Endothelial cell of umbilical vein (primary cell): ENCODE measurements around the gene NDUFS8. TPM values are rescaled to one million over a fixed set of nuclear protein-coding genes. Genes with fewer than 3 reads are reported as not detected.

Experiments
- BruUV-seq: library from RNA; stranded (reverse); fragments of 400-500 nt; replicated peaks from 2 replicates; lab custom pipeline; 2021; lab: Mats Ljungman, UMichigan
- CTCF ChIA-PET: fragments of 300-600, 350-600 bp; sonication (Branson Sonifier 250); formaldehyde crosslinking; loops from one replicate; lab custom pipeline; 2021; ENCODE audit warnings: antibody characterized with exemption, inconsistent platforms; lab: Charles Lee
- POLR2A ChIA-PET: fragments of 300-600, 350-600 bp; sonication (Branson Sonifier 250); formaldehyde crosslinking; loops from one replicate; lab custom pipeline; 2021; ENCODE audit warnings: antibody characterized with exemption, inconsistent platforms; lab: Charles Lee
- DNase-seq: peaks from one replicate; pipeline ENCODE4 v3.0.0-alpha.2; 2011; ENCODE audit warnings: low read depth, low spot score
- FAIRE-seq: peaks from 2 replicates; lab custom pipeline; 2011; peaks lifted over from hg19 to GRCh38; lab: Jason Lieb, UNC
- H2AFZ ChIP-seq: 2 replicates; pipeline ENCODE4 v1.6.0; 2012; ENCODE audit warnings: low read depth, low read length, control low read depth, inconsistent platforms
- H3K27ac ChIP-seq: 2 replicates; pipeline ENCODE4 v1.5.1; 2011; ENCODE audit warnings: low read depth, mild to moderate bottlenecking, control low read depth, low read length, moderate library complexity; ENCODE audit not compliant: insufficient read depth
- H3K27me3 ChIP-seq, 2 experiments: 2 replicates each; pipeline versions ENCODE4 v1.6.0 to v1.6.1; 2011; ENCODE audit warnings: low read length in 2 of 2, mixed read lengths in 1 of 2; ENCODE audit not compliant: control insufficient read depth in 2 of 2, insufficient read depth in 2 of 2
- H3K36me3 ChIP-seq, 2 experiments: 2 replicates in 1 of 2; 3 replicates in 1 of 2; pipeline ENCODE4 v1.5.1; 2011; ENCODE audit warnings: low read length in 2 of 2, mild to moderate bottlenecking in 1 of 2, moderate library complexity in 1 of 2; ENCODE audit not compliant: control insufficient read depth in 2 of 2, insufficient read depth in 2 of 2; ENCODE audit errors: extremely low read depth in 1 of 2
- H3K4me1 ChIP-seq: 3 replicates; pipeline ENCODE4 v1.5.1; 2011; ENCODE audit warnings: mild to moderate bottlenecking, low read length; ENCODE audit not compliant: control insufficient read depth, insufficient read depth; ENCODE audit errors: extremely low read depth
- H3K4me2 ChIP-seq: 2 replicates; pipeline ENCODE4 v1.6.1; 2011; ENCODE audit warnings: low read length, control low read depth, mixed read lengths; ENCODE audit not compliant: insufficient read depth
- H3K4me3 ChIP-seq, 3 experiments: fragments of 200-600 bp in 1 of 3; sonication (generic), shearing (Covaris generic) in 1 of 3; replicated peaks in 1 of 3; 2 replicates each; pipeline ENCODE4 v1.5.1; 2011 to 2016; ENCODE audit warnings: control low read depth in 3 of 3, low read length in 3 of 3, mild to moderate bottlenecking in 2 of 3, inconsistent platforms in 1 of 3, low read depth in 1 of 3, moderate library complexity in 1 of 3; ENCODE audit not compliant: insufficient read depth in 1 of 3
- H3K79me2 ChIP-seq: 2 replicates; pipeline ENCODE4 v1.6.0; 2012; ENCODE audit warnings: low read length, inconsistent platforms; ENCODE audit not compliant: control insufficient read depth, insufficient read depth
- H3K9ac ChIP-seq: replicated peaks from 2 replicates; pipeline ENCODE3; 2011; ENCODE audit warnings: low read length, control low read depth; ENCODE audit not compliant: insufficient read depth; ENCODE audit errors: extremely low read depth
- H3K9me1 ChIP-seq: replicated peaks from 3 replicates; pipeline ENCODE4 v1.6.0; 2011; ENCODE audit warnings: mild to moderate bottlenecking, low read length; ENCODE audit not compliant: control insufficient read depth, insufficient read depth; ENCODE audit errors: extremely low read depth
- H3K9me3 ChIP-seq: replicated peaks from 2 replicates; pipeline ENCODE4 v1.5.1; 2012; ENCODE audit warnings: low read length, inconsistent platforms; ENCODE audit not compliant: control insufficient read depth, insufficient read depth
- H4K20me1 ChIP-seq: replicated peaks from 2 replicates; pipeline ENCODE3; 2011; ENCODE audit warnings: mild to moderate bottlenecking, low read length; ENCODE audit not compliant: control insufficient read depth, insufficient read depth; ENCODE audit errors: extremely low read depth
- EZH2 ChIP-seq: IDR thresholded peaks from 2 replicates; pipeline ENCODE4 v1.6.1; 2012; ENCODE audit warnings: borderline replicate concordance, low read depth, mild to moderate bottlenecking, moderate library complexity, low read length, inconsistent platforms; ENCODE audit not compliant: severe bottlenecking
- FOS ChIP-seq: IDR thresholded peaks from 2 replicates; pipeline ENCODE4 v1.6.1; 2011; ENCODE audit warnings: mild to moderate bottlenecking, low read length, moderate library complexity, borderline replicate concordance; ENCODE audit not compliant: insufficient read depth
- GATA2 ChIP-seq: IDR thresholded peaks from 2 replicates; pipeline ENCODE4 v1.7.0; 2011; ENCODE audit warnings: low read depth, mild to moderate bottlenecking, moderate library complexity, mixed read lengths, low read length; ENCODE audit not compliant: insufficient read length, insufficient read depth
- JUN ChIP-seq: IDR thresholded peaks from 2 replicates; pipeline ENCODE4 v1.6.1; 2011; ENCODE audit warnings: borderline replicate concordance, low read depth; ENCODE audit not compliant: insufficient read length, insufficient read depth
- MYC ChIP-seq: IDR thresholded peaks from one replicate; pipeline ENCODE4 v1.6.1; 2011; ENCODE audit warnings: mild to moderate bottlenecking, low read depth, low read length
- POLR2A ChIP-seq: IDR thresholded peaks from 2 replicates; pipeline ENCODE4 v1.6.1; 2012; ENCODE audit warnings: low read depth, mild to moderate bottlenecking, control low read depth, low read length
- POLR2AphosphoS5 ChIP-seq: IDR thresholded peaks from 2 replicates; pipeline ENCODE4 v1.6.1; 2012; ENCODE audit warnings: low read depth, mild to moderate bottlenecking, control low read depth, low read length, moderate library complexity; ENCODE audit not compliant: insufficient read depth
- dilution Hi-C: fragments of 300-500 bp; cut with MboI; formaldehyde crosslinking; loops from one replicate; pipeline ENCODE4 v1.15.0; 2019; ENCODE audit warnings: low sequenced_read_pairs; ENCODE audit not compliant: extremely low pct_ligation_motif_present
- intact Hi-C: fragments of 100-400 bp; cut with micrococcal nuclease; formaldehyde crosslinking; loops from one replicate; pipeline ENCODE4 v1.10.0; 2022
- polyA plus RNA-seq, 4 experiments: library from polyadenylated mRNA; depleted of rRNA in 3 of 4; stranded (reverse) in 3 of 4; unstranded in 1 of 4; fragments of >200 nt; gene quantifications; 2 replicates each; pipeline versions ENCODE4 v1.2.1 to v1.2.3, GENCODE V29; 2011 to 2012; ENCODE audit warnings: missing spikeins in 1 of 4
- total RNA-seq: library from RNA; stranded (reverse); gene quantifications from 2 replicates; pipeline ENCODE4 v1.2.3, GENCODE V29; 2021
- TF ChIP-seq, protein P1 (sequence below): IDR thresholded peaks from 2 replicates; pipeline ENCODE4 v1.6.1; 2011; ENCODE audit not compliant: insufficient read depth, insufficient read length
- TF ChIP-seq, protein P2 (sequence below), 2 donors: IDR thresholded peaks; 1 replicate in 1 of 2; 2 replicates in 1 of 2; pipeline ENCODE4 v1.5.1; 2011; ENCODE audit warnings: low read length in 2 of 2, mild to moderate bottlenecking in 2 of 2, moderate library complexity in 2 of 2, control low read depth in 1 of 2, inconsistent platforms in 1 of 2, low read depth in 1 of 2; ENCODE audit not compliant: insufficient read depth in 1 of 2; ENCODE audit errors: extremely low read depth in 1 of 2

NDUFS8 gene
- total and polyA plus RNA-seq, 2 donors (not counting 3 experiments of a cell fraction or from before 2014, with no cell fraction given) = 166 to 170 TPM

DNA sequence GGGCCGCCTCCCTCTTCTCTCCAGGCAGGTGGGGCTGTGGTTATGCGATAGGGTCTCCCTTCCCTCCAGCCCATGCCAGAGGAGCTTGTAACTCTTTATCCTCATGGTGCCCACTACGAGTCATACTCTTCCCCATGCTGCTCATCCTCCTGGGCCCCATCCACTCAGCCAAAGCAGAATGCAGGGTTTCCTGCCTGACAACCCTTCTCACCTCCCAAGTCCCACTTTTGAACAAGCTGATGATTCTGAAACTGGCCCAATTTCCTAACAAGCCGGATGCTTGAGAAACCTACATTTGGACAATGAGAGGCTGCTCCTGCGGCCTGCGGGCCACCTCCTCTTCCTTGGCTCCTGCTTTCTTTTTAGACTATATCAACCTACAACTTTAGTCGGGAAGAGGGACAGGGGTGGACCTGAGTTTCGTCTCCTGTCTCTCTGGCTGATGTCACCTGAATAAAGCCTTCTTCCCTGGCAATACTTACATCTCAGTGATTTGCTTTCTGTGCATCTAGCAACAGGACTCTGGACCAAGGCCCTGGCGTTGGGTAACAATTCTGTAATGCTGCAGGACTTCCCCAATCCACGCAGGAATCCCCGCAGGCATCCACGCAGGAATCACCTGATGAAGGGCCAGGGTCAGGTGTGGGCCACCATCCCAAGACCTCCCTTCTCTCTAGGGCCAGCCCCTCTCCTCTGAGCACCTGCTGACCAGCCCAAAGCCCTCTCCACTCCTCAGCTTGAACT is 1.5 kb upstream of the NDUFS8 start:
- no peaks in the 10 kb centered on the region for H4K20me1 ChIP-seq
- peaks cover 0 to 11% of the 10 kb centered on the region in 2 experiments for H3K36me3 ChIP-seq
- BruUV-seq = no TSS peak
- no peaks in the 10 kb centered on the region for H3K27me3 ChIP-seq
- H3K9ac ChIP-seq = no peak overlapping the region
- TF ChIP-seq MYC = no peak
- TF ChIP-seq, protein P1, sequence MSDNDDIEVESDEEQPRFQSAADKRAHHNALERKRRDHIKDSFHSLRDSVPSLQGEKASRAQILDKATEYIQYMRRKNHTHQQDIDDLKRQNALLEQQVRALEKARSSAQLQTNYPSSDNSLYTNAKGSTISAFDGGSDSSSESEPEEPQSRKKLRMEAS = no peak
- TF ChIP-seq POLR2A = no peak
- TF ChIP-seq FOS = no peak
- no peak for TF ChIP-seq GATA2
- no peak for TF ChIP-seq JUN
- no peak for TF ChIP-seq POLR2AphosphoS5
- H3K4me3 ChIP-seq = no peak overlapping the region
- H2AFZ ChIP-seq = no peak overlapping the region
- POLR2A ChIA-PET = no interaction called here
- dilution Hi-C loops = no loop called here
- H3K27ac ChIP-seq = no peak overlapping the region
- CTCF ChIA-PET = no interaction called here
- H3K9me1 ChIP-seq = no peaks in the 10 kb centered on the region
- FAIRE-seq (no peak), DNase-seq (no peak)
- peaks cover 18% of the 10 kb centered on the region for H3K79me2 ChIP-seq
- H3K4me1 ChIP-seq = peaks cover 11% of the 10 kb centered on the region
- no peaks in the 10 kb centered on the region for H3K9me3 ChIP-seq
- intact Hi-C loops = no loop called here
- H3K4me2 ChIP-seq = no peak overlapping the region

DNA sequence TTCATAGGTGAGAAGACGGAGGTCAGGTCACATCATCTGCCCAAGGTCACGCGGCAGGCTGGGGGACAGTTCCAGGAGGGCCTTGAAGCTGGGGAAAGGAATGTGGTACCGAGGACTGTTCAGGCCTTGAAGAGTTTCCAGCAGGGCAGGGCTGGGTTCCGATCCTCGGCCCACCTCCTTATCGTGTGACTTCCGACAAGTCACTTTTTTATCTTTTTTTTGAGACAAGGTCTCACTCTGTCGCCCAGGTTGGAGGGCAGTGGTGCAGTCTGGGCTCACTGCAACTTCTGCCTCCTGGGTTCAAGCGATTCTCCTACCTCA is 623 bp downstream of the NDUFS8 start:
- no peak for DNase-seq

More for the DNA sequence above, 623 bp downstream of the NDUFS8 start:
- peaks cover 11% of the 10 kb centered on the region for H3K4me1 ChIP-seq
- CTCF ChIA-PET = no interaction called here
- peak overlapping the region; percentile 56 for H3K4me2 ChIP-seq
- POLR2A ChIA-PET = no interaction called here
- no peaks in the 10 kb centered on the region for H3K9me1 ChIP-seq
- peak; percentile 18 for FAIRE-seq
- dilution Hi-C loops = no loop called here
- H3K4me3 ChIP-seq = peak overlapping the region; percentile 50 to 83 (median 79)
- no peaks in the 10 kb centered on the region for H4K20me1 ChIP-seq
- TF ChIP-seq, protein P1 = no peak
- TF ChIP-seq GATA2 (no peak), MYC (no peak), POLR2AphosphoS5 (no peak), FOS (no peak), POLR2A (no peak), EZH2 (no peak), JUN (no peak)
- TF ChIP-seq, protein P2, sequence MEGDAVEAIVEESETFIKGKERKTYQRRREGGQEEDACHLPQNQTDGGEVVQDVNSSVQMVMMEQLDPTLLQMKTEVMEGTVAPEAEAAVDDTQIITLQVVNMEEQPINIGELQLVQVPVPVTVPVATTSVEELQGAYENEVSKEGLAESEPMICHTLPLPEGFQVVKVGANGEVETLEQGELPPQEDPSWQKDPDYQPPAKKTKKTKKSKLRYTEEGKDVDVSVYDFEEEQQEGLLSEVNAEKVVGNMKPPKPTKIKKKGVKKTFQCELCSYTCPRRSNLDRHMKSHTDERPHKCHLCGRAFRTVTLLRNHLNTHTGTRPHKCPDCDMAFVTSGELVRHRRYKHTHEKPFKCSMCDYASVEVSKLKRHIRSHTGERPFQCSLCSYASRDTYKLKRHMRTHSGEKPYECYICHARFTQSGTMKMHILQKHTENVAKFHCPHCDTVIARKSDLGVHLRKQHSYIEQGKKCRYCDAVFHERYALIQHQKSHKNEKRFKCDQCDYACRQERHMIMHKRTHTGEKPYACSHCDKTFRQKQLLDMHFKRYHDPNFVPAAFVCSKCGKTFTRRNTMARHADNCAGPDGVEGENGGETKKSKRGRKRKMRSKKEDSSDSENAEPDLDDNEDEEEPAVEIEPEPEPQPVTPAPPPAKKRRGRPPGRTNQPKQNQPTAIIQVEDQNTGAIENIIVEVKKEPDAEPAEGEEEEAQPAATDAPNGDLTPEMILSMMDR (IDR thresholded peaks at IDR 0.05; ENCODE audit: extremely low read depth in 1 of 2, insufficient read depth in 1 of 2, low read depth in 1 of 2, low read length in 2 of 2) = no peak
- TSS peak; percentile 44 for BruUV-seq
- peaks cover 18% of the 10 kb centered on the region for H3K79me2 ChIP-seq
- peak overlapping the region; percentile 82 for H2AFZ ChIP-seq
- H3K9ac ChIP-seq = peak overlapping the region; percentile 79
- peaks cover 0 to 16% of the 10 kb centered on the region in 2 experiments for H3K36me3 ChIP-seq
- intact Hi-C loops = no loop called here
- no peaks in the 10 kb centered on the region for H3K9me3 ChIP-seq
- no peaks in the 10 kb centered on the region for H3K27me3 ChIP-seq
- H3K27ac ChIP-seq = peak overlapping the region; percentile 43
